ENCODE results near the gene BUB1B. TPM values are rescaled to one million over a fixed set of nuclear protein-coding genes. Genes with fewer than 3 reads are reported as not detected.

Gene BUB1B
- total RNA-seq, 1 experiment from 2014 or later: 192 TPM

- no peak for TF ChIP-seq NFATC4 (CRISPR knock-in tag; IDR thresholded peaks at IDR 0.05)
- TF ChIP-seq JAZF1 (CRISPR knock-in tag; IDR thresholded peaks at IDR 0.05): no peak
- TF ChIP-seq NR2C2 (CRISPR knock-in tag; IDR thresholded peaks at IDR 0.05): no peak
- Mint-ChIP-seq H3K4me1 (peaks cover 5% of the 10 kb centered on the region; the same call in 1 of the 2 replicates), H3K9me3 (peaks cover 11% of the 10 kb centered on the region), H3K4me3 (no peak overlapping the region), H3K36me3 (no peaks in the 10 kb centered on the region), H3K27me3 (ENCODE audit: low read depth) (no peaks in the 10 kb centered on the region), H3K27ac (no peak overlapping the region)
- ATAC-seq: no peak
- no peak for DNase-seq (ENCODE audit: low spot score)
- ChIA-PET POLR2A (no interaction called here), CTCF (no interaction called here)
Observed at GRCh38 chr15:40146037-40146436, 14.8 kb upstream of the BUB1B start.

GRCh38 chr15:40149339-40149738 lies 11.5 kb upstream of the BUB1B start:
- Mint-ChIP-seq H3K9me3 (peaks cover 11% of the 10 kb centered on the region), H3K4me3 (no peak overlapping the region), H3K4me1 (peaks cover 15% of the 10 kb centered on the region), H3K27me3 (ENCODE audit: low read depth) (no peaks in the 10 kb centered on the region), H3K36me3 (no peaks in the 10 kb centered on the region), H3K27ac (no peak overlapping the region)
- ChIA-PET CTCF (no interaction called here), POLR2A (no interaction called here)
- ATAC-seq: no peak
- TF ChIP-seq GTF2I (CRISPR knock-in tag; conservative IDR thresholded peaks at IDR 0.05) (no peak), JUN (CRISPR knock-in tag; IDR thresholded peaks at IDR 0.05) (no peak), ZNF512 (CRISPR knock-in tag; IDR thresholded peaks at IDR 0.05; ENCODE audit: borderline replicate concordance) (no peak), IRF2 (CRISPR knock-in tag; IDR thresholded peaks at IDR 0.05; ENCODE audit: borderline replicate concordance, low read depth) (no peak), USF2 (CRISPR knock-in tag; IDR thresholded peaks at IDR 0.05) (no peak), RORB (CRISPR knock-in tag; IDR thresholded peaks at IDR 0.05) (no peak)
- DNase-seq (ENCODE audit: low spot score): no peak

- no peak for ATAC-seq
- Mint-ChIP-seq H3K36me3 (no peaks in the 10 kb centered on the region), H3K4me1 (peaks cover 24% of the 10 kb centered on the region), H3K4me3 (no peak overlapping the region), H3K9me3 (peaks cover 11% of the 10 kb centered on the region), H3K27me3 (ENCODE audit: low read depth) (no peaks in the 10 kb centered on the region), H3K27ac (no peak overlapping the region)
- ChIA-PET CTCF (interaction anchor here (1.0 kb wide), 1 partner anchor 46 kb away, joined by 4 read pairs; no protein-coding TSS in a partner anchor), POLR2A (no interaction called here)
- DNase-seq (ENCODE audit: low spot score): no peak
- TF ChIP-seq ZNF671 (CRISPR knock-in tag; IDR thresholded peaks at IDR 0.05): no peak
- TF ChIP-seq ZSCAN18 (CRISPR knock-in tag; IDR thresholded peaks at IDR 0.05): no peak
- TF ChIP-seq USF1 (CRISPR knock-in tag; IDR thresholded peaks at IDR 0.05): no peak
- no peak for TF ChIP-seq ZNF219 (CRISPR knock-in tag; IDR thresholded peaks at IDR 0.05; ENCODE audit: borderline replicate concordance)
- TF ChIP-seq HMGXB4 (CRISPR knock-in tag; IDR thresholded peaks at IDR 0.05): no peak
- TF ChIP-seq ERG (CRISPR knock-in tag; IDR thresholded peaks at IDR 0.05): no peak
- TF ChIP-seq SMAD4 (CRISPR knock-in tag; IDR thresholded peaks at IDR 0.05): no peak
- TF ChIP-seq AR (CRISPR knock-in tag; IDR thresholded peaks at IDR 0.05): no peak
- no peak for TF ChIP-seq ATF1 (CRISPR knock-in tag; IDR thresholded peaks at IDR 0.05)
- no peak for TF ChIP-seq ZNF512 (CRISPR knock-in tag; IDR thresholded peaks at IDR 0.05; ENCODE audit: borderline replicate concordance)
- TF ChIP-seq TEAD4 (CRISPR knock-in tag; IDR thresholded peaks at IDR 0.05): no peak
Observed at GRCh38 chr15:40150163-40150925, 10.5 kb upstream of the BUB1B start.

Measured in WTC11 (cell line).